NCI-H2029 (cell line): ENCODE results near the gene ADGRL1.
"Not testable (repeated sequence)": the region's sequence is repeated elsewhere in the genome, so short reads cannot be mapped to it uniquely, and the experiment has no call there.

ENCODE experiments used
- DNase-seq: peaks from one replicate; lab custom pipeline; 2025; lab: John Stamatoyannopoulos, UW

The ADGRL1 gene

DNA sequence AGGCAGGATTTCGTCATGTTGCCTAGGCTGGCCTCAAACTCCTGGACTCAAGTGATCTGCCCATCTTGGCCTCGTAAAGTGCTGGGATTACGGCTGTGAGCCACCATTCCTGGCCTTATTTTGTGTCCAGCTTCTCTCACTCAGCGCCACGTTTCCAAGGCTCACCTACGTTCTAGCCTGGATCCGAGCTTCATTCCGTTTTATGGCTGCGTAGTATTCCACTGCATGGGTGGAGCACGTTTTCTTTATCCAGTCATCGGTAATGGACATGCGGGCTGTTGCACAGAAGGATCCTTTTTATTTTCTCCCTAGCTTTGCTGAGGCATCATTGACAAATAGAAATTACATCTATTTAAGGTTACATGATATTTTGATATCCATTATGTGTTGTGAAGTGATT is 16.6 kb downstream of the ADGRL1 start:
- no peak for DNase-seq

DNA sequence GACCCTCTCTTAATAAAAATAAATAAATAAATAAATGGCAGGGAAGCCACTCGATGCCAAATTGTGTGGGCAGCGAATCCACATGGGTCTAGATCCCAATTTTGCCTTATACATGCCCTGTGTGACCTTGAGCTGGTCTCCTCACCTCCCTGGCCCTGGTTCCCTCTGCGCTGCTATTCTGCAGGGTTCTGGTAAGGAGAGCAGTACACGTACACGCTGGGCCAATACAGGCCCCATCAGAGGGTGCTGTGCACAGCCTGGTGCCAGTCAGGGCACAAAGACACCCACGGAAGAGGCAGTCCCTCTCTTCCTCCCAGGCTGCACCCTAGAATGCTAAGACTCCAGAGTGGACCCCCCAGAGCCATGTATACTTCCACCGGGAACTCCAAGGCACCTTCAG is 17.9 kb downstream of the ADGRL1 start:
- not testable (repeated sequence) for DNase-seq

DNA sequence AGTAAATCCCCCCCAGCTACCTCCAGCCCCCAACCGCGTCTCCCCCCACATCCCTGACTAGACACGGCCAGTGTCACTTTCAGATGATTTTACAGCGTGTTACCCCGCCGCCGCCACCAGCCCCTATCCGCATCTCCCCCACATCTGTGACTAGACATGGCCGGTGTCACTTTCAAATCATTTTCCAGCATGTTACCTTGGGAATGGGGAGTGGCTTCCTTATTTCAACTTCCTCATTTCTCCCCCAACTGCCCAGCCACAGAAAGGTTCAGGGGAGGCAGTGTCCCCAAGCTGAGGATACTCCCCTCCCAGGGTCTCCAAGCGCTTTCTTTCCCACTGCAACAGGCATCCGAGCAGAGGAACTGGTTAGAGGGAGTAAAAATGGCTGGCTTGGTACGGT is 18.4 kb downstream of the ADGRL1 start:
- DNase-seq = no peak

DNA sequence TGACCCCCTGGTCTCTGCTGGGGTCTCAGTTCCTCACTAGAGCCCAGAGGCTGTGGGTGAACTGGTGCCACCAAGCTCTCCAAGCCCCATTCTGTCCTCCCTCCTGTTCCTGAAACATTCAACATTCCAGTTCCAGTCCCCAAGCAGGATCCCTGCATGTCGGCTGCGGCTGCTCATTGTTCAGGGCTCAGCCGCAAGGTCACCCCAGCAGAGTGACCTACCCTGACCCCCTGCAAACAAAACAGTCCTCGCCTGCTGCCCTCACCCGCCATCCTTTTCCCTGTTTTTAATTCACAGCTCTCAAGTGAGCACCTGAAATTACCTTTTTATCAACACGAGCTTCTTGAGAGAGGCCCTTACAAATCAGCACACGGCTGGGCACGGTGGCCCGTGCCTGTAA is 19.3 kb downstream of the ADGRL1 start:
- not testable (repeated sequence) for DNase-seq

DNA sequence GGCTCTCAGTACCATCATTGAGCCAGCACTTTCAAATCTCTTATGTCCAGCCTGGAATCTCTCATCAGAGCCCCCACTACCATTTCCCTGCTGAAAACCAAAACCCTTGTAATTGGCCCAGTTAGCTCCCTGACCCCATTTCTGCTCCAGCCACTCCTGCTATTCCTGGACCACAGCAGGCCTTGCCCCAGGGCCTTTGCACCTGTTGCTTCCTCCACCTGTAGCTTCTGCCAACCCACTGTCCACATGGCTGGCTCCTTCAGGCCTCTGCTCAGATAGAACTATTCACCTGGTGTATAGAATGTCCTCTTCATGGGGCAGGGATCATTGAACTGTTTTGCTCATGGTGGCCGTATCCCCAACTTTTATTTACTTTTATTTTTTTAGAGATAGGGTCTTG is 20.3 kb downstream of the ADGRL1 start:
- not testable (repeated sequence) for DNase-seq

DNA sequence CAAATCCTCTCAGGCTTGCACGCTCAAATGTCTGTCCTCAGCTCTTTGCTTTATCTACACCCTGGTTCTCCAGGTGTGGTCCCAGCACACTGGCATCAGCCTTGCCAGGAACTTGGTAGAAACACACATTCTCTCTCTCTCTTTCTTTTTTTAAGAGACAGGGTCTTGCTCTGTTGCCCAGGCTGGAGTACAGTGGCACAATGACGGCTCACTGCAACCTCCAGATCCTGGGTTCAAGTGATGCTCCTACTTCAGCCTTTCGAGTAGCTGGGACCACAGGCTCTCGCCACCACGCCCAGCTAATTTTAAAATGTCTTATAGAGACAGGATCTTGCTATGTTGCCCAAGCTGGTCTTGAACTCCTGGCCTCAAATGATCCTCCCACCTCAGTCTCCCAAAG is 20.8 kb downstream of the ADGRL1 start:
- no peak for DNase-seq

DNA sequence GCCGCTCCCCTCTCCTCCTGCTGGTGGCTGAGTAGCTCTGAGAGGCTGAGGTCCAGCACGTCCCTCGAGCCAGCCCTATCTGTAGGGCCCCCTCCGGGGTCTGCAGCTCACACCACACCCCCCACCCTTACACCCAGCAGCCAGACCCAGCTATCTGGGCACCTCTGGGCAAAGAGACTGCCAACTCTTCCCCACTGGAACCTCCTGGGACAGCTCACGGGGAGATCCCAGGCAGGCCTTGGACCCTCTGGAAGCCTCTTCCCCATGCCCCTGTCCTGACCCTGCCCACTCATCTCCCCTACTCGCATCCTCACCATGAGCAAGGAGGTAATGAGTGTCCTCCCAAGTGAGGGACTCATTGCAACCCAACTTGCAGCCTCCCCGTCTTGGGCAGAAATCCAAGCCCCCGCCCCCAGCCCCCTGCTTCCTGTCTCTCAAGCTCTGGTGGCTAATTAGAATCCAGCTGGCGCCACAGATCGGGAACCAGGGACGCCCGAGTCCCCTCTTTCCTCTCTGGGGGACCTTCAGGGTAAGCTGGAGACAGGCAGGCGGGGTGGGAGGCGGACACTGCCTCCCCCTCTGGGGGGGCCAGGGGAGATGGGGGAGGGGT is 22.1 kb downstream of the ADGRL1 start:
- no peak for DNase-seq

DNA sequence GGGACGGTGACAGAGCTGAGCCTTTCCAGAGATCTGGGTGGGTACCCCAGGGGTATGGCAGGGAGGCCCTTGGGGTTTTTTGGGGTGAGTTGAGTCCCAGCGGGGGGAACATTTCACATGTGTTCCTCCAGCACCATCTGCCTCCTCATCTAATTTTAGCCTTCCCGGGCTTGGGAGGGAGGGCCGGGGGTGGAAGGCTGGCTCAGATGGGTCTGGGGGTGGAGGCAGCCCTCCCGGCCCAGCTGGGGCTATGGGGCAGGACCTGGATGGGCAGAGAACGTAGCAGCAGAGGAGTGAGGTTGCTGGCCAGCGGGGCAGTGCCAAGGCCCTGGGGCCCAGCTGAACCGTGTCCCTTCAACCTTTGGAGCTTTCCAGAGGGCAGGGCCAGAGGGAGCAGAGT is 23.5 kb downstream of the ADGRL1 start:
- no peak for DNase-seq

DNA sequence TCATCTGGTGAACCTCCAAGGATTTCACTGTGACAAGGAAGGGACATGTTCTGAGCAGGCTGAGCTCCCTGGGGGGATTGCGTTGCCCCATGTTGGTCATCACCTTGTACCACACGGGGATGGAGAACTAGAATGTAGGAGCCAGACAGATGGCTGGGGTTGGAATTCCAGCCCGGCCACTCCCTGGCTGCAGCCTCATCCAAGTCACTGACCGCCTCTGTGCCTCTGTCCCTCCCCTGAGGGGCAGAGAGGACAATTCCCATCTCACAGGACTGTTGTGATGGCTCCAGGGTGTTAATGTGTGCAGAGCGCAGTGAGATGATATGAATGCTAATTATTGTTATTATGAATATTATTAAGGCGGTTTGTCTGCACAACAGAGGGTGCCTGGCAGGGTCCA is 24.1 kb downstream of the ADGRL1 start:
- DNase-seq = no peak

DNA sequence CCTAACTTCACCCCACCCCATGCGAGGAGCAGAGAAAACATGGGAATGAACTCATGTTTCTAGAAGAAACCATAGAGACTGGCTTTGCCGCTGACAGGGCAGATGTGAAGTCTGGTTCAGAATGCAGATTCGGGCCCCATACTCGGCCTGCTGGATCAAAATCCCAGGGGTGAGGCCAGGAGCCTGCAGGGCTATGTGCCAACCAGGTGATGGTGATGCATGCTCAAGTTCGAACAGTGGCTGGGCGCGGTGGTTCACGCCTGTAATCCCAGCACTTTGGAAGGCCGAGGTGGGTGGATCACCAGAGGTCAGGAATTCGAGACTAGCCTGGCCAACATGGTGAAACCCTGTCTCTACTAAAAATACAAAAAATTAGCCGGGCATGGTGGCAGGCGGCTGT is 24.8 kb downstream of the ADGRL1 start:
- not testable (repeated sequence) for DNase-seq

DNA sequence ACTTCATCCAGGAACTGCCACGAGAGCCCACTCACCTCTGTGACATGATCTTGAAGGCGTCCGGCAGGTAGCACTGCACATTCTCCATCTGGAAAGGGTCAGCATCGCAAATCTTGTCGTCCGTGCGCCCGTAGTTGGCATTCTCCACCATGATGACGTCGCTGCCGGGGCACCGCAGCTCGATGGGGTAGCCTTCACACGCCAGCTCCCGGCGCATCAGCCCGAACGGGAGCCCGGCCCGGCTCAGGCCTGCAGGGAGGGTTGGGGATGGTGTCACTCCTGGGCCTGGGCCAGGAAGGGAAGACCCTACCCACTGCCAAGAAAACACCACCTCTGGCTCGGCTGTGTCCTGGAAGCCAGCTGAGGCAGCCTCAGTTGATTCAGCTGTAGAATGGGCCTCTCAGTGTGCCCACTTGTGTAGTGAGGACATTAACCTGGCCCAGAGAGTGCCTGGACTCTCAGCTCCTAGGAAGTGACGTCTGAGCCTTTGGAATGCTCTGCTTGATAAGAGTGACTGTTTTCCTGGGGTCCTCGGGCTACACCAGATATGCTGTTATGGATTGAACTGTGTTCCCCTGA is 28.4 kb downstream of the ADGRL1 start:
- no peak for DNase-seq

DNA sequence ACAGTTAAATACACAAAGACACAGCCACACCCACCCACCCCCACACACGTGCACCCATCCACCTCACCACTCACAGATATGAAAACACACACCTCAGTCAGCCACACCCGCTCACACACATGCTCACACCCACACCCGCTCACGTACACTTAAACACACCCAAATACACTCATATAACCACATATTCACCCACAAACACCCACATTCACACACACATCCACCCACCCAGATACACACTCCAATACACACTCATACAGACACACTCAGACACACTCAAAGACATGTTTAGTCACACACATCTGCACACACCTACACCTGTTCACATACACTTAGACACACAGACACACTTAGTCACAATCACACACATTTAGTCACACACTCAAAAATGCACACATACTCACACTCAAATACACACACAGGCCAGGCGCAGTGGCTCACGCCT is 30.6 kb downstream of the ADGRL1 start:
- DNase-seq = no peak

DNA sequence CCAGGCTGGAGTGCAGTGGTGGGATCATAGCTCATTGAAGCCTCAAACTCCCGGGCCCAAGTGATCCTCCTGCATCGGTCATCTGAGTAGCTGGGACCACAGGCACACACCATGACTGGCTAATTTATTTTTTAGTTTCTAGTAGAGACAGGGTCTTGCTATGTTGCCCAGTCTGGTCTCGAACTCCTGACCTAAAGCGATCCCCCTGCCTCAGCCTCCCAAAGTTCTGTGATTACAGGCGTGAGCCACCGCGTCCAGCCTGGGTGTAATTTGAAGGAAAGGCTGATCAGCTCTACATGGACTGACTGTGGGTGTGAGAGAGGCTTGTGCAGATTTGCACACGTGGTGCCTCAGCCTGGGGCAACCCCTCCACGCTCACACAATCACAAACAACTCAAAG is 31.1 kb downstream of the ADGRL1 start:
- no peak for DNase-seq

DNA sequence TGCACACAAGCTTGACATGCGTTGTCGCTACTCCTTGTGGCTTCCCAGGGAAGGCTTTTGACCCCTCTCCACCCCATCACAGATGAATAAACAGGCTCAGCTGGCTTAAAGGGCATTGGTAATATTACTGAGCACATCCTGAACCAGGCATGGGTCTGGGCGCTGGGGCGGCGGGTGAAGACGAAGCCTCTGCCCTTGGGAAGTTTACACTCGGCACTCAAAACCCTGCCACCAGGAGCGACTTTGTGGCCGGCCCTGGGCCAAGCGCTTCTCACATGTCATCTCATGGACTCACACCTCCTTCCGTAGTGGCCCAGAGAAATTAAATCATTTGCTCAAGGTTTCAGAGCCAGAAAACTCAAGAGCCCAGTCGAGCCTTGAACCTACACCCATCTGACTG is 37.0 kb downstream of the ADGRL1 start:
- DNase-seq = no peak

DNA sequence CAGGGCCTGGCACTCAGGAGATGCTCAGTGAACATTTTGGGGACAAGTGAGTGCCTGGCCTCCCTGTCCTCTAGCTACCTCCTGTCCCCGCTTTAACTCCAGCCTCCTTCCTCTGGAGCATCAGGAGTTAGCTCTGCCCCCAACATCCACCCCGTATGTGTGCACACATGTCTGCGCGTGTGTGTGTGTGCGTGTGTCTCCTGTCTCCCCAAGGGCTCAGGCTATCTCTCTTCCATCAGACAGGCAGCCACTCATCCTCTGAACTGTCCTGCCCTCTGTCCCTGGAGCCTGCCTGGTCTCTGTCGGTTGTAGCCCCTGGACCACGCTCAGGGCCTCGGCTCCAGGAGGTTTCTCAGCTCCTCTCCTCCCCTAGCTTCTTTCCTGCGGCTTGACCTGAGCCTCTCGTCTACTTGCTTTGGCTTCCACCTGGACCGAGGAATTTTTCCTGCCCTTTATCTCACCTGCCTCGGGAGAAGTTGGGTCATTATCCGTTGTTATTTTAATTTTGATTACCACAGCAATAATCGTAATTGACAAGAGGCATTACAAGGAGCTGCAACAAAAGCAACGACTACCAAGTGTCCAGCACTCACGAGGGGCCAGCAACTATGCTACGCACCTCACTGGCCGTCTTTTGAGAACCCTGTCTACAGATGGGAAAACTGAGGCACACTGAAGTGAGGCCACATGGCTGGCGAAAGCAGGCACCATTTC is 37.6 kb downstream of the ADGRL1 start:
- DNase-seq = no peak

DNA sequence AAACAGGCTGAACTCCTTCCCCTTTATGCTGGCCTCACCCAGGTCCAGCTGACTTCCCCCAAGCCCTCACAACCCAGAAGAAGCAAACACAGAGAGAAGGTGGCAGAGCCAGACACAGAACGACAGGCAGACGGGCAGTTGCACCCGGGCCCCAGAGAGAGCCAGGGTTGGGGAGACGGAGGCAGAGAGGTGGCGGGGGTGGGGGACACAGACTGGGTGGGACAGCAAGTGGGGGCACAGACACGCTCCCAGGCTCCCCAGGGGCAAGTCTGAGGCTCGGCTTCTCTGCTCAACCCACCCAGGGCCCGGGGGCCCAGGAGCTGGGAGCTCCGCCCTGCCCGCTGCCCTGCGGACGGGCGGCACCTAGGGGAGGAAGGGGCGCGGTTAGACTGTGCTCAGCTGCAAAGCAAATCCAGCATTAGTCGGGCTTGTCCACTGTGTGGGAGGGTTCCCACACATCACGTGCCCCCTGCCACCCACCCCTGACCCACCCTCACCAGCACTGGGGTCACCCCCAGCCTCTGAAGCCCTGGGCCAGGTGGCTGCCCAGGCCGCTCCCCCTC is 38.3 kb downstream of the ADGRL1 start:
- no peak for DNase-seq

DNA sequence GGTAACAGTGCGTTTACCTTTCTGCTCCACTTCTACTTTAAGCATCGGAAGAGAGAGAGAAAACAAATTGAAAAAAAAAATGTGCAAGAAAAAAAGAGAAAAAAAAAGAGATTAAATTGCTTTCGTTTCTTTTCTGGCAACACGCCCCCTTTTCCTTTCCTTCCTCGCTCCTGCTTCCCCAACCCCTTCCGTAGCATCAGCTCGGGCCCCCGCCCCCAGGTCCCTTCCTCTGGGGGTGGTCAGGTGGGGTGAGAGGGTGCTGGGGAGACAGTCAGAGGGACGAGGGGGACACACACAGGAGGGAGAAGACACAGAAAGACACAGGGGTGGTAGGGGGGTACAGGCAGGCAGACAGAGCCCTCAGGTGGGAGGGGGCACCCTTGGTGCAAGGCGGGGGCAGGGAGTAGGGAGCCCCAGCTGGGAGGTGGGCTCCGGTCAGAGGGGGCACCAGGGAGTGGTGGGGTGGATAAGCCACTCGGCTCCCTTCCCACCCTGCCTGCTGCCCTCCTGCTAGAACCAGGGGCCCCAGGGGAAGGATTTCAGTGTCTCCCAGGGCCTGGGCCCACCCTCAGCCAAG is 38.9 kb downstream of the ADGRL1 start:
- no peak for DNase-seq

DNA sequence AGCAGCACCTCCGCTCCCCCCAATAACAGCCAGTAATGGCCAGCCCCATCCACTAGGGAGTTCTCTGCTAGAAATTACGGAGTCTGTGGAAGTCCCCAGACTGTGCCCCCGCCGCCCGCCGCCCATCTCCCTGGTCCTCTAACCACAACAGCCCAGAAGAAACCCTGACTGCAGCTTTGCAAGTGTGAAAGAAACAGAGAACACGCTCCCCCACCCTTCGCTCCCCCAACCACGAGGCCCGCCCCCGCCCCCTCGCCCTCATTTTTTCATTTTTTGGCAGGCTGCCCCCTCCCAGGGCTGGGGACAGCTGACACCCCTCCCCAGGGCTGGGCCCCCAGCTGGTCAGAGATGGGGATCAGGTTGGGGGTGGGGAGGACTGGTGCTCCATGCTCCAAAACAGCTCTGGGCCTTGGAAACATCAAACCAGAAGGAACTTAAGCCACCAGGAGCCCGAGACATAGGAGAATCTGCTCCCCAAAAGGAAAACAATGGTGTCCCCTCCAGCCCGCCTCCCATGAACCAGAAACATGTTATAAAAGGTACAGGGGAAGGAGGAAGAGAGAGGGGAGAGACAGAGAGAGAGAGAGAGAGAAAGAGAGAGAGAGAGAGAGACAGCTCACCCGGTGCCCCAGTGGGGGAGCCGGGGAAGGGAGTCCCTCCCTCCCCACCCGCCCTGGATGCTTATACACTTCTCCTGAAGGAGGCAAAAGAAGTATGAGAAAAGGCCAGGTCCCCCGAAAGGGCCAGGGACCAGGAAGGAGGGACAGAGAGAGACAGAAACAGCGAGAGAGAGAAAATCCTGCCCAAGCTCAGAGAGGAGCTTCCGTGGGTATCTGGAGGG is 39.8 kb downstream of the ADGRL1 start:
- no peak for DNase-seq

DNA sequence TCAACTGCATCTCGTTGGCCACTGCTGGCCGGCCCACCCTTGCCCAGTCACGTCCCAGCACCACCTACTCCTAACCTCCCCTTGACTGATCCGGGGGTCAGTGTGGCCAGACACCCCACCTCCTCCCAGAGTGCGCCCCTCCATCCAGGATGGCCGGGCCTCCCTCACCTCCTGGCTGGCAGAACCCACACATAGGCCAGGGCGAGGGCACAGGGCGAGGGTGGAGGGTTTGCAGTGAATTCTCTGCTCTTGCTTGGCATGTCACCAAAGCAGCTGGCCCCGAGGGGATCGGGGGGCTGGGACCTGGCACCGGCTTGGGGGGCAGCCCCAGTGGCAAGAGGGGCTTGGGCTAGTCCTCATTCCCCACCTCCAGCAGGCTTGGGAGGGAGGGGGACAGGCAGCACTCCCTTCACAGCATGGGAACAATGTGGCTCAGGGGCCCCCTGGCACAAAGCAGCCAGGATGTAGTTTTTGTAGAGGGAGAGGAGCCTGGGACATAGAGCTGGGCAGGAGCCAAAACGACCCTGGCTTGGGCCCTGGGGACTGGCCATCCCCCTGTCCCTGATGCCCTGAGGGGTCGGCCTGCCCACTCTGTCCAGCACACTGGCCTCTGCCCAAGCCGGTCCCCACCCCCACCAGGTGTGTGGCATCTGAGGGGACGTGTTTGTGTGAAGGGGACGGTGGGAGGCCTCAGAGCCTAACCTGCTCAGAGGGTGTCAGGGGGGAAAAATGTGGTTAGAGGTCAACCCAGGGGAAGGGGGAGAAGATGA is 41.1 kb downstream of the ADGRL1 start:
- DNase-seq = no peak

DNA sequence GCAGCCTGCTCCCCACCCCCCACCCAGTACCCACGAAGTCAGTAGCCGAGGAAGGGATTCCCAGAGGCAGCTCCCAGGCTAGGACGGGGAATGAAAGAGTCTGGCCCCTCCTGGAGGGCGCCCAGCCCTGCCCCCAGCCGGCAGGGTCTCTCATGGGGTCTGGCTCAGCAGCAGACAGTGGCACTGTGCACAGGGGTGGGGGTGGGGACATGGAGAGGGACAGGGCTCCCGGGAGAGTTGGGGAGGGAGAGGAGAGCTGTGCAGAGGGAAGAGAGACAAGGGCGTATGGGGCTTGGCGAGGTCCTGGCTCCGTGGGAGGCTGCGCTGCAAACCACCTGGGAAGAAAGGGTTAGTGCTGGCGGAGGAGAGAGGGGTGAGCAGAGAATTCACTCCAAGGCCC is 41.9 kb downstream of the ADGRL1 start:
- DNase-seq = no peak

DNA sequence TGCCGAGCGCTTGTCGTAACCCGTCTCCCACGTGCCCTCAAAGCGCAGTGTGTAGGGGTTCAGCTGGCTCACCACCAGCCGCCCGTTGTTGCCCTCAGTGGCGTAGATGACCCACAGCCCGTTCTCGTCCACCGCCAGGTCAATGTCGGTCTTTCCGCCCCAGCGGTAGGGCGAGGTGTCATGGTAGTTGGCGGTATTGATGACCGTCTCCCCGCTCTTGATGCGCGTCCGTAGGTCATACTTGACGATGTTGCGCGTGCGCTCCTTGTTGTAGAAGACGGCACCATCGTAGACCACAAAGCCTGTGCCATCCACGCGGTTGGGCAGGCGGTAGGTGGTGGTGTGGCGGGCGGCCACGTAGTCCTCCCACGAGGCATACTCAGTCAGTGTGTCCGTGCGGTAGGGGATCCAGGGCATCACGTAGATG is 43.1 kb downstream of the ADGRL1 start:
- no peak for DNase-seq
